Measurements from ENCODE around the gene RAB39A. TPM values are rescaled to one million over a fixed set of nuclear protein-coding genes. Genes with fewer than 3 reads are reported as not detected.
A peak's percentile ranks its signal among the peaks of the same experiment; 100 is the strongest.

The RAB39A gene
- total RNA-seq, 1 donor from 2014 or later = not detected

GRCh38 chr11:107996006-107996776, 67.9 kb downstream of the RAB39A start:
- no peak overlapping the region for H3K4me3 ChIP-seq (ENCODE audit: low read depth, low read length)
- FAIRE-seq (no peak), DNase-seq (ENCODE audit: low read depth) (no peak)
- no peaks in the 10 kb centered on the region for H3K36me3 ChIP-seq (ENCODE audit: control insufficient read depth, insufficient read depth, low read length)
- TF ChIP-seq CTCF (IDR thresholded peaks at IDR 0.05; ENCODE audit: insufficient read depth, low read length, severe bottlenecking) = no peak
- H3K27me3 ChIP-seq (ENCODE audit: control insufficient read depth, insufficient read depth, low read length) = no peaks in the 10 kb centered on the region

- Histone ChIP-seq H3K36me3 (ENCODE audit: control insufficient read depth, insufficient read depth, low read length) (no peaks in the 10 kb centered on the region), H3K4me3 (ENCODE audit: low read depth, low read length) (no peak overlapping the region), H3K27me3 (ENCODE audit: control insufficient read depth, insufficient read depth, low read length) (no peaks in the 10 kb centered on the region)
- DNase-seq (ENCODE audit: low read depth) = peak; percentile 25
- TF ChIP-seq CTCF (IDR thresholded peaks at IDR 0.05; ENCODE audit: insufficient read depth, low read length, severe bottlenecking) = no peak
- no peak for FAIRE-seq
These were observed 70.5 kb downstream of the RAB39A start for GRCh38 chr11:107998761-107999160.

GRCh38 chr11:107999759-108000455, 71.7 kb downstream of the RAB39A start:
- Histone ChIP-seq H3K4me3 (ENCODE audit: low read depth, low read length) (no peak overlapping the region), H3K27me3 (ENCODE audit: control insufficient read depth, insufficient read depth, low read length) (no peaks in the 10 kb centered on the region), H3K36me3 (ENCODE audit: control insufficient read depth, insufficient read depth, low read length) (no peaks in the 10 kb centered on the region)
- no peak for FAIRE-seq
- peak; percentile 39 for TF ChIP-seq CTCF (IDR thresholded peaks at IDR 0.05; ENCODE audit: insufficient read depth, low read length, severe bottlenecking)
- peak; percentile 63 for DNase-seq (ENCODE audit: low read depth)

GRCh38 chr11:108002476-108002875, 74.2 kb downstream of the RAB39A start:
- TF ChIP-seq CTCF (IDR thresholded peaks at IDR 0.05; ENCODE audit: insufficient read depth, low read length, severe bottlenecking) = no peak
- H3K27me3 ChIP-seq (ENCODE audit: control insufficient read depth, insufficient read depth, low read length) = no peaks in the 10 kb centered on the region
- no peak overlapping the region for H3K4me3 ChIP-seq (ENCODE audit: low read depth, low read length)
- no peaks in the 10 kb centered on the region for H3K36me3 ChIP-seq (ENCODE audit: control insufficient read depth, insufficient read depth, low read length)
- DNase-seq (ENCODE audit: low read depth) = no peak
- no peak for FAIRE-seq

- H3K36me3 ChIP-seq (ENCODE audit: control insufficient read depth, insufficient read depth, low read length) = no peaks in the 10 kb centered on the region
- TF ChIP-seq CTCF (IDR thresholded peaks at IDR 0.05; ENCODE audit: insufficient read depth, low read length, severe bottlenecking) = no peak
- no peak for DNase-seq (ENCODE audit: low read depth)
- H3K4me3 ChIP-seq (ENCODE audit: low read depth, low read length) = no peak overlapping the region
- no peak for FAIRE-seq
- no peaks in the 10 kb centered on the region for H3K27me3 ChIP-seq (ENCODE audit: control insufficient read depth, insufficient read depth, low read length)
These were observed 75.4 kb downstream of the RAB39A start for GRCh38 chr11:108003623-108004022.
